CD14-positive monocyte (primary cell): ENCODE measurements around the gene SKOR1. TPM values are rescaled to one million over a fixed set of nuclear protein-coding genes. Genes with fewer than 3 reads are reported as not detected.

ENCODE experiments used
- DNase-seq, 3 donors: peaks; one replicate each; pipeline ENCODE4 v3.0.0-alpha.2; 2011 to 2022
- H2AFZ ChIP-seq: 2 replicates; pipeline ENCODE4 v1.6.0; 2012; ENCODE audit warnings: mild to moderate bottlenecking, low read depth, low read length, inconsistent platforms; ENCODE audit not compliant: insufficient read depth, poor library complexity, severe bottlenecking
- H3K27ac ChIP-seq, 2 donors: 1 replicate in 1 of 2; 2 replicates in 1 of 2; pipeline ENCODE4 v1.5.1; 2012 to 2013; ENCODE audit warnings: low read length in 2 of 2, control low read depth in 1 of 2, inconsistent platforms in 1 of 2, low read depth in 1 of 2, mild to moderate bottlenecking in 1 of 2
- H3K27me3 ChIP-seq, 2 donors: one replicate each; pipeline versions ENCODE4 v1.6.0 to v1.6.1; 2011 to 2013; ENCODE audit warnings: low read length in 2 of 2; ENCODE audit not compliant: control insufficient read depth in 2 of 2, insufficient read depth in 2 of 2
- H3K36me3 ChIP-seq, 2 donors: replicated peaks in 1 of 2; 1 replicate in 1 of 2; 2 replicates in 1 of 2; pipeline versions ENCODE4 v1.5.1 to v1.6.1; 2012 to 2013; ENCODE audit warnings: low read length in 2 of 2, control low read depth in 1 of 2, inconsistent platforms in 1 of 2, mild to moderate bottlenecking in 1 of 2; ENCODE audit not compliant: insufficient read depth in 2 of 2, control insufficient read depth in 1 of 2
- H3K4me1 ChIP-seq, 2 donors: 1 replicate in 1 of 2; 2 replicates in 1 of 2; pipeline versions ENCODE4 v1.5.1 to v1.6.1; 2012 to 2013; ENCODE audit warnings: low read length in 2 of 2, control low read depth in 1 of 2, inconsistent platforms in 1 of 2, mild to moderate bottlenecking in 1 of 2, moderate library complexity in 1 of 2; ENCODE audit not compliant: insufficient read depth in 2 of 2, control insufficient read depth in 1 of 2
- H3K4me2 ChIP-seq: replicated peaks from 2 replicates; pipeline ENCODE3; 2012; ENCODE audit warnings: low read length, moderate library complexity, mild to moderate bottlenecking; ENCODE audit not compliant: poor library complexity, severe bottlenecking; ENCODE audit errors: extremely low read depth
- H3K4me3 ChIP-seq, 3 experiments: fragments of 200-600 bp in 1 of 3; sonication (generic) in 1 of 3; replicated peaks in 1 of 3; 1 replicate in 2 of 3; 2 replicates in 1 of 3; pipeline ENCODE4 v1.5.1; 2011 to 2013; ENCODE audit warnings: low read length in 3 of 3, mild to moderate bottlenecking in 3 of 3, control low read depth in 2 of 3, low read depth in 2 of 3, inconsistent platforms in 1 of 3, moderate library complexity in 1 of 3
- H3K79me2 ChIP-seq: 2 replicates; pipeline ENCODE4 v1.6.0; 2012; ENCODE audit warnings: mild to moderate bottlenecking, control low read depth, inconsistent platforms, low read length, moderate library complexity; ENCODE audit not compliant: insufficient read depth
- H3K9ac ChIP-seq: 2 replicates; pipeline ENCODE4 v1.6.0; 2017; ENCODE audit warnings: low read length, mild to moderate bottlenecking; ENCODE audit not compliant: insufficient read depth, poor library complexity, severe bottlenecking
- H3K9me3 ChIP-seq, 2 donors: replicated peaks in 1 of 2; 1 replicate in 1 of 2; 2 replicates in 1 of 2; pipeline versions ENCODE4 v1.5.1 to v1.6.1; 2012 to 2013; ENCODE audit warnings: low read length in 2 of 2, control low read depth in 1 of 2; ENCODE audit not compliant: control insufficient read depth in 1 of 2, insufficient read depth in 1 of 2
- H4K20me1 ChIP-seq: 2 replicates; pipeline ENCODE4 v1.6.0; 2012; ENCODE audit warnings: mild to moderate bottlenecking, low read length, control low read depth, moderate library complexity; ENCODE audit not compliant: insufficient read depth
- H3K27ac Mint-ChIP-seq, 7 donors: one replicate each; pipeline ENCODE4 v1.8.0; 2020; ENCODE audit warnings: mild to moderate bottlenecking in 7 of 7, mixed read lengths in 7 of 7, moderate library complexity in 6 of 7, inconsistent platforms in 2 of 7
- H3K27me3 Mint-ChIP-seq, 3 donors: one replicate each; pipeline ENCODE4 v1.8.0; 2021 to 2022; ENCODE audit warnings: low read depth in 3 of 3, mild to moderate bottlenecking in 3 of 3, mixed read lengths in 3 of 3, moderate library complexity in 3 of 3, inconsistent platforms in 1 of 3
- H3K36me3 Mint-ChIP-seq, 2 donors: one replicate each; pipeline ENCODE4 v1.8.0; 2020; ENCODE audit warnings: mixed read lengths in 2 of 2, inconsistent platforms in 1 of 2, mild to moderate bottlenecking in 1 of 2
- H3K4me1 Mint-ChIP-seq: one replicate; pipeline ENCODE4 v1.8.0; 2020; ENCODE audit warnings: mild to moderate bottlenecking, mixed read lengths
- H3K4me3 Mint-ChIP-seq, 2 donors: one replicate each; pipeline ENCODE4 v1.8.0; 2020; ENCODE audit warnings: mild to moderate bottlenecking in 2 of 2, mixed read lengths in 2 of 2, moderate library complexity in 1 of 2
- H3K9me3 Mint-ChIP-seq, 7 donors: one replicate each; pipeline ENCODE4 v1.8.0; 2020 to 2022; ENCODE audit warnings: mixed read lengths in 7 of 7, mild to moderate bottlenecking in 6 of 7, moderate library complexity in 6 of 7, inconsistent platforms in 2 of 7
- CTCF ChIP-seq: fragments of 200-600 bp; IDR thresholded peaks from one replicate; pipeline ENCODE4 v1.8.0; 2022; ENCODE audit warnings: antibody characterized with exemption, mild to moderate bottlenecking
- WGBS: methylation state at CpG from one replicate; pipeline ENCODE4 v1.1.5; 2013; ENCODE audit warnings: missing lambda C conversion rate; ENCODE audit not compliant: insufficient coverage; 5-methylcytosine and 5-hydroxymethylcytosine counted together
- intact Hi-C, 2 donors: fragments of 100-400 bp; cut with micrococcal nuclease; formaldehyde crosslinking; loops; one replicate each; pipeline versions ENCODE4 v1.15.0 to v1.15.1; 2023
- polyA plus RNA-seq, 3 donors: library from polyadenylated mRNA; depleted of rRNA in 1 of 3; unstranded in 2 of 3; stranded (reverse) in 1 of 3; fragments of 300-500 nt in 2 of 3; fragments of >200 nt in 1 of 3; fragmentation: Illumina TruSeq in 2 of 3; gene quantifications; 1 replicate in 2 of 3; 2 replicates in 1 of 3; pipeline ENCODE4 v1.2.3, GENCODE V29; 2012 to 2021

SKOR1 gene
- polyA plus RNA-seq, 3 donors, result 0.23 TPM; not detected in 2

GRCh38 chr15:67809866-67810265 is 15.4 kb upstream of the SKOR1 start:
- Histone ChIP-seq H3K27me3 (no peaks in the 10 kb centered on the region), H3K9me3 (no peaks in the 10 kb centered on the region), H3K36me3 (no peaks in the 10 kb centered on the region), H4K20me1 (no peaks in the 10 kb centered on the region), H3K27ac (no peak overlapping the region), H3K4me3 (no peak overlapping the region), H3K9ac (no peak overlapping the region), H2AFZ (no peak overlapping the region), H3K4me1 (no peaks in the 10 kb centered on the region), H3K4me2 (no peak overlapping the region), H3K79me2 (no peaks in the 10 kb centered on the region)
- no peak for TF ChIP-seq CTCF
- DNase-seq, result no peak
- 100% methylated on average over 3 of the region's 6 CpGs for WGBS
- intact Hi-C loops, result no loop called here
- H3K4me3 Mint-ChIP-seq, result no peak overlapping the region
- H3K36me3 Mint-ChIP-seq, result peaks cover 13 to 17% of the 10 kb centered on the region in 2 donors
- H3K4me1 Mint-ChIP-seq, result no peaks in the 10 kb centered on the region
- H3K9me3 Mint-ChIP-seq, result peaks cover 0 to 2% (median 0%) of the 10 kb centered on the region in 7 donors
- no peak overlapping the region for H3K27ac Mint-ChIP-seq
- peaks cover 0 to 7% (median 6%) of the 10 kb centered on the region in 3 donors for H3K27me3 Mint-ChIP-seq

GRCh38 chr15:67812241-67812644 is 13.1 kb upstream of the SKOR1 start:
- no peak overlapping the region for H3K27ac ChIP-seq
- H3K4me2 ChIP-seq, result no peak overlapping the region
- no peak overlapping the region for H3K4me3 ChIP-seq
- H3K9ac ChIP-seq, result no peak overlapping the region
- H3K4me3 Mint-ChIP-seq, result no peak overlapping the region
- H2AFZ ChIP-seq, result no peak overlapping the region
- peaks cover 0 to 3% (median 0%) of the 10 kb centered on the region in 7 donors for H3K9me3 Mint-ChIP-seq
- H4K20me1 ChIP-seq, result no peaks in the 10 kb centered on the region
- no peaks in the 10 kb centered on the region for H3K36me3 ChIP-seq
- H3K27ac Mint-ChIP-seq, result no peak overlapping the region
- 48% methylated on average over 10 of the region's 11 CpGs for WGBS
- peaks cover 8 to 18% (median 17%) of the 10 kb centered on the region in 3 donors for H3K27me3 Mint-ChIP-seq
- no peaks in the 10 kb centered on the region for H3K9me3 ChIP-seq
- H3K27me3 ChIP-seq, result peaks cover 3 to 6% of the 10 kb centered on the region in 2 donors
- DNase-seq, result no peak
- H3K79me2 ChIP-seq, result no peaks in the 10 kb centered on the region
- TF ChIP-seq CTCF, result no peak
- H3K36me3 Mint-ChIP-seq, result peaks cover 9 to 18% of the 10 kb centered on the region in 2 donors
- intact Hi-C loops, result no loop called here
- no peaks in the 10 kb centered on the region for H3K4me1 Mint-ChIP-seq
- no peaks in the 10 kb centered on the region for H3K4me1 ChIP-seq
